Measurements from ENCODE around the gene METTL25B. TPM values are rescaled to one million over a fixed set of nuclear protein-coding genes. Genes with fewer than 3 reads are reported as not detected.

The METTL25B gene
- total and polyA plus RNA-seq, 2 donors (not counting 1 experiment from before 2014, with no cell fraction given), result 78.3 to 81.1 TPM

GRCh38 chr1:156696755-156697154 lies 31.5 kb upstream of the METTL25B start:
- no peak overlapping the region for H3K9ac ChIP-seq (ENCODE audit: low read length)
- WGBS (ENCODE audit: insufficient coverage), result 99% methylated on average over 6 of the region's 8 CpGs
- no peaks in the 10 kb centered on the region for H3K9me3 ChIP-seq (ENCODE audit: control extremely low read depth in 1 of 3, control insufficient read depth in 2 of 3, insufficient read depth in 1 of 3, low read length in 2 of 3)
- H3K36me3 ChIP-seq (replicated peaks in 1 of 2; ENCODE audit: control extremely low read depth in 1 of 2, control insufficient read depth in 1 of 2, extremely low read depth in 1 of 2, insufficient read depth in 2 of 2, low read length in 1 of 2), result no peaks in the 10 kb centered on the region
- ChIA-PET POLR2A (no interaction called here), CTCF (no interaction called here)
- H3K27me3 ChIP-seq (replicated peaks in 1 of 4; ENCODE audit: control extremely low read depth in 1 of 4, control insufficient read depth in 3 of 4, insufficient read depth in 4 of 4, low read length in 3 of 4), result peaks cover 0 to 62% (median 26%) of the 10 kb centered on the region in 4 experiments
- H3K27ac ChIP-seq (ENCODE audit: low read length in 2 of 2), result no peak overlapping the region
- DNase-seq (no peak), ATAC-seq (ENCODE audit: low read depth) (no peak)
- intact Hi-C loops (cut with micrococcal nuclease), result no loop called here
- peaks cover 12% of the 10 kb centered on the region for H3K4me1 Mint-ChIP-seq
- no peaks in the 10 kb centered on the region for H3K79me2 ChIP-seq (ENCODE audit: control insufficient read depth, insufficient read depth, low read length)
- no peak overlapping the region for H3K4me3 Mint-ChIP-seq
- H3K4me1 ChIP-seq (ENCODE audit: control insufficient read depth in 2 of 2, insufficient read depth in 2 of 2, low read length in 2 of 2), result peaks cover 0 to 11% of the 10 kb centered on the region in 2 donors
- TF ChIP-seq EZH2 (IDR thresholded peaks at IDR 0.05; ENCODE audit: borderline replicate concordance, insufficient read depth, low read depth, low read length, poor library complexity, severe bottlenecking), result no peak
- TF ChIP-seq, protein P1, sequence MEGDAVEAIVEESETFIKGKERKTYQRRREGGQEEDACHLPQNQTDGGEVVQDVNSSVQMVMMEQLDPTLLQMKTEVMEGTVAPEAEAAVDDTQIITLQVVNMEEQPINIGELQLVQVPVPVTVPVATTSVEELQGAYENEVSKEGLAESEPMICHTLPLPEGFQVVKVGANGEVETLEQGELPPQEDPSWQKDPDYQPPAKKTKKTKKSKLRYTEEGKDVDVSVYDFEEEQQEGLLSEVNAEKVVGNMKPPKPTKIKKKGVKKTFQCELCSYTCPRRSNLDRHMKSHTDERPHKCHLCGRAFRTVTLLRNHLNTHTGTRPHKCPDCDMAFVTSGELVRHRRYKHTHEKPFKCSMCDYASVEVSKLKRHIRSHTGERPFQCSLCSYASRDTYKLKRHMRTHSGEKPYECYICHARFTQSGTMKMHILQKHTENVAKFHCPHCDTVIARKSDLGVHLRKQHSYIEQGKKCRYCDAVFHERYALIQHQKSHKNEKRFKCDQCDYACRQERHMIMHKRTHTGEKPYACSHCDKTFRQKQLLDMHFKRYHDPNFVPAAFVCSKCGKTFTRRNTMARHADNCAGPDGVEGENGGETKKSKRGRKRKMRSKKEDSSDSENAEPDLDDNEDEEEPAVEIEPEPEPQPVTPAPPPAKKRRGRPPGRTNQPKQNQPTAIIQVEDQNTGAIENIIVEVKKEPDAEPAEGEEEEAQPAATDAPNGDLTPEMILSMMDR (IDR thresholded peaks at IDR 0.05), result no peak
- H3K4me2 ChIP-seq (replicated peaks; ENCODE audit: low read depth, low read length, poor library complexity, severe bottlenecking), result no peak overlapping the region
- H3K27ac Mint-ChIP-seq, result no peak overlapping the region
- no peaks in the 10 kb centered on the region for H4K20me1 ChIP-seq (ENCODE audit: control insufficient read depth, insufficient read depth, low read length, poor library complexity, severe bottlenecking)
- H2AFZ ChIP-seq (ENCODE audit: insufficient read depth, low read depth, low read length, poor library complexity, severe bottlenecking), result no peak overlapping the region
- no peaks in the 10 kb centered on the region for H3K9me3 Mint-ChIP-seq (ENCODE audit: insufficient read depth)
- H3K4me3 ChIP-seq (ENCODE audit: control extremely low read depth in 1 of 5, extremely low read depth in 1 of 5, insufficient read depth in 1 of 5, low read depth in 2 of 5, low read length in 4 of 5), result no peak overlapping the region
- peaks cover 62% of the 10 kb centered on the region for H3K27me3 Mint-ChIP-seq

DNA sequence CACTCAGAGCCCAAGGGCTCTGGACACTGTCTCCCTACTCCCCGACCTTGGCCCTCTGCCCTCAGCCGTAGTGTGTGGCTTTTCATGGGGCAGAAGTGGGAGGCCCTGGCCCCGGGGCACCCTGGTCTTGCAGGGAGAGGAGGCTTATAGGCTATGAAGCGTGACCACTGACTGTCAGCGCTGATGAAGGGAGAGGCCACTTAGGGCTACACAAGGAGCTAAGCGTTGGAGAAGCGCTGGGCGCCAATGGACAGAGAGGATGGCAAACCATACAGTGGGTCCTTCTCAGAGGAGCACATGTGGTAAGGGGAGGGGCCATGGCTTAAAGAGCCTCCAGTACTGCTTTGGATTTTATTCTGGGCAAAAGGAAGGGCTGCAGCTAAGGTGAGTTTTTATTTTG lies 30.8 kb upstream of the METTL25B start:
- H4K20me1 ChIP-seq (ENCODE audit: control insufficient read depth, insufficient read depth, low read length, poor library complexity, severe bottlenecking), result no peaks in the 10 kb centered on the region
- Mint-ChIP-seq H3K9me3 (ENCODE audit: insufficient read depth) (no peaks in the 10 kb centered on the region), H3K27ac (no peak overlapping the region), H3K4me1 (peaks cover 4% of the 10 kb centered on the region), H3K27me3 (peaks cover 55% of the 10 kb centered on the region), H3K4me3 (no peak overlapping the region)
- H3K4me3 ChIP-seq (ENCODE audit: control extremely low read depth in 1 of 5, extremely low read depth in 1 of 5, insufficient read depth in 1 of 5, low read depth in 2 of 5, low read length in 4 of 5), result no peak overlapping the region
- H3K79me2 ChIP-seq (ENCODE audit: control insufficient read depth, insufficient read depth, low read length), result no peaks in the 10 kb centered on the region
- no peaks in the 10 kb centered on the region for H3K36me3 ChIP-seq (replicated peaks in 1 of 2; ENCODE audit: control extremely low read depth in 1 of 2, control insufficient read depth in 1 of 2, extremely low read depth in 1 of 2, insufficient read depth in 2 of 2, low read length in 1 of 2)
- H3K9me3 ChIP-seq (ENCODE audit: control extremely low read depth in 1 of 3, control insufficient read depth in 2 of 3, insufficient read depth in 1 of 3, low read length in 2 of 3), result no peaks in the 10 kb centered on the region
- WGBS (ENCODE audit: insufficient coverage), result 94% methylated on average over 8 of the region's 8 CpGs
- no peak overlapping the region for H3K4me2 ChIP-seq (replicated peaks; ENCODE audit: low read depth, low read length, poor library complexity, severe bottlenecking)
- no peak overlapping the region for H3K27ac ChIP-seq (ENCODE audit: low read length in 2 of 2)
- peaks cover 0 to 6% of the 10 kb centered on the region in 2 donors for H3K4me1 ChIP-seq (ENCODE audit: control insufficient read depth in 2 of 2, insufficient read depth in 2 of 2, low read length in 2 of 2)
- intact Hi-C loops (cut with micrococcal nuclease), result no loop called here
- H3K27me3 ChIP-seq (replicated peaks in 1 of 4; ENCODE audit: control extremely low read depth in 1 of 4, control insufficient read depth in 3 of 4, insufficient read depth in 4 of 4, low read length in 3 of 4), result peaks cover 0 to 57% (median 23%) of the 10 kb centered on the region in 4 experiments
- H2AFZ ChIP-seq (ENCODE audit: insufficient read depth, low read depth, low read length, poor library complexity, severe bottlenecking), result no peak overlapping the region
- CTCF ChIA-PET, result interaction anchor here (0.7 to 3.4 kb wide), 2 partner anchors 8 to 30 kb away, joined by 3 to 12 read pairs; no protein-coding TSS in a partner anchor
- ATAC-seq (ENCODE audit: low read depth) (no peak), DNase-seq (no peak)
- no peak for TF ChIP-seq EZH2 (IDR thresholded peaks at IDR 0.05; ENCODE audit: borderline replicate concordance, insufficient read depth, low read depth, low read length, poor library complexity, severe bottlenecking)
- TF ChIP-seq, protein P1 (IDR thresholded peaks at IDR 0.05), result no peak
- H3K9ac ChIP-seq (ENCODE audit: low read length), result no peak overlapping the region
- POLR2A ChIA-PET, result no interaction called here

Measured in B cell (primary cell).